Brain microvascular endothelial cell (primary cell): ENCODE results near the gene PAF1.

Experiments used
- DNase-seq: peaks from one replicate; pipeline ENCODE4 v3.0.0-alpha.2; 2020
- H3K27ac ChIP-seq: fragments of 250-450 bp; sonication (Bioruptor Pico); 2 replicates; pipeline ENCODE4 v1.5.1; 2020; ENCODE audit warnings: mild to moderate bottlenecking, moderate library complexity
- H3K27me3 ChIP-seq: fragments of 250-450 bp; sonication (Bioruptor Pico); replicated peaks from 2 replicates; pipeline ENCODE4 v1.5.1; 2020; ENCODE audit warnings: mild to moderate bottlenecking
- H3K36me3 ChIP-seq: fragments of 250-450 bp; sonication (Bioruptor Pico); replicated peaks from 2 replicates; pipeline ENCODE4 v1.5.1; 2020; ENCODE audit warnings: mild to moderate bottlenecking
- H3K4me3 ChIP-seq: 2 replicates; pipeline ENCODE4 v1.5.1; 2011; ENCODE audit warnings: low read depth, mild to moderate bottlenecking, control low read depth, low read length, moderate library complexity
- in situ Hi-C: cut with HindIII; loops from 2 replicates; pipeline ENCODE4 v1.10.0; 2017; ENCODE audit warnings: low sequenced_read_pairs, low pct_ligation_motif_present
- TF ChIP-seq, protein P1 (sequence below): IDR thresholded peaks from 2 replicates; pipeline ENCODE4 v1.5.1; 2011; ENCODE audit warnings: low read depth, mild to moderate bottlenecking, moderate library complexity, low read length, control low read depth, inconsistent platforms; ENCODE audit errors: missing control alignments

PAF1 gene

DNA sequence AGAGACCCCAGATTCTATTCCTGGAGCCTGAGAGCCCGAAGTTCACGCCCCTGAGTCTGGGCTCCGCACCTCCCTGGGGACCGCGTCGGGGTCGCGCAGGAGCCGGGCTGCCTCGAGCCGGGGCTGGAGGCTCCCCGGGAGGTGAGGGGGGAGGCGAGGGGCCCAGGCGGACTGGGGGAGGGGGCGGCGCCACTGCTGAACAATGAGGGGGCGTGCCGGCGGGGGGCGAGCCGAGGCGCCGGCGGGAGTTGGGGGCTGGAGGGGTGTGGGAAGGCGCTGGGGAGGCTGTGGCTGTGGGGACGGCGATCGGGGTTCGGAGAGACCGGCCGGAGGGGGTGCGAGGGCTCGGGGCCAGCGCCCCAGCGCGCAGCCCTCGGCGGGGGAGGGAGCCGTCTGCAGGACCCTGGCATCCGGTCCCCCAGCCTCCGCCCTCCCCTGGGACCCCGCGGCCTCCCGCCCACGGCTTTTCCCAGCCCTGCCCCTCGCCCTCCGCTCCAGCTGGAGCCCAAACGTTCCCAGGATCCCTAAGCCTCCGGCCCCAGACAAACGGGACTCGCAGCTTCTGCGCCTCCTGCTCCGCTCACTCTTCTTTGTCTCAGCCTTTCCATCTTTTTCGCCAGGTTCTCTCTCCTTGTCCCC lies 22.5 kb upstream of the PAF1 start:
- Histone ChIP-seq H3K36me3 (peaks cover 26% of the 10 kb centered on the region), H3K27me3 (no peaks in the 10 kb centered on the region), H3K27ac (peak overlapping the region; percentile 94), H3K4me3 (peak overlapping the region; percentile 91)
- TF ChIP-seq, protein P1, sequence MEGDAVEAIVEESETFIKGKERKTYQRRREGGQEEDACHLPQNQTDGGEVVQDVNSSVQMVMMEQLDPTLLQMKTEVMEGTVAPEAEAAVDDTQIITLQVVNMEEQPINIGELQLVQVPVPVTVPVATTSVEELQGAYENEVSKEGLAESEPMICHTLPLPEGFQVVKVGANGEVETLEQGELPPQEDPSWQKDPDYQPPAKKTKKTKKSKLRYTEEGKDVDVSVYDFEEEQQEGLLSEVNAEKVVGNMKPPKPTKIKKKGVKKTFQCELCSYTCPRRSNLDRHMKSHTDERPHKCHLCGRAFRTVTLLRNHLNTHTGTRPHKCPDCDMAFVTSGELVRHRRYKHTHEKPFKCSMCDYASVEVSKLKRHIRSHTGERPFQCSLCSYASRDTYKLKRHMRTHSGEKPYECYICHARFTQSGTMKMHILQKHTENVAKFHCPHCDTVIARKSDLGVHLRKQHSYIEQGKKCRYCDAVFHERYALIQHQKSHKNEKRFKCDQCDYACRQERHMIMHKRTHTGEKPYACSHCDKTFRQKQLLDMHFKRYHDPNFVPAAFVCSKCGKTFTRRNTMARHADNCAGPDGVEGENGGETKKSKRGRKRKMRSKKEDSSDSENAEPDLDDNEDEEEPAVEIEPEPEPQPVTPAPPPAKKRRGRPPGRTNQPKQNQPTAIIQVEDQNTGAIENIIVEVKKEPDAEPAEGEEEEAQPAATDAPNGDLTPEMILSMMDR = no peak
- in situ Hi-C loops = no loop called here
- no peak for DNase-seq

DNA sequence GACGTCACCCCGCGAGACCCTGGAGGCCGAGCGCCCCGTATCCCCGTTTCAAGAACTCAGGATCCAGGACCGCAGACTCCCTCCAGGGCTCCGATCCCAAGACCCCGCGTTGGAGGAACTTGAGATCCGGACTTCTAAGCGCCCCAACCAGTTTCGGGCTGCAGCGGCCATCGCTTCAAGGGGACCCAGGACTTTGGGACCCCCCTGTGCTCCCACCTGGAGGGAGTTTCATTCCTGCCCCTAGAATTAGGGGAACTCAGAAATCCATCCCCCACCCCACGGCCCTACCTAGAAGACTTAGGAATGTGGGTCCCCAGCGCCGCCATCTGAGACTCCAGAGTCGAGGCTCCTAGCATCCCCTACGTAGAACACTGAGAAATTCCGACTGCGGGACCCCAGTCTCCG lies 22.0 kb upstream of the PAF1 start:
- TF ChIP-seq, protein P1 = no peak
- Histone ChIP-seq H3K36me3 (peaks cover 26% of the 10 kb centered on the region), H3K27ac (peak overlapping the region; percentile 94), H3K27me3 (no peaks in the 10 kb centered on the region), H3K4me3 (peak overlapping the region; percentile 91)
- in situ Hi-C loops = no loop called here
- DNase-seq = no peak

DNA sequence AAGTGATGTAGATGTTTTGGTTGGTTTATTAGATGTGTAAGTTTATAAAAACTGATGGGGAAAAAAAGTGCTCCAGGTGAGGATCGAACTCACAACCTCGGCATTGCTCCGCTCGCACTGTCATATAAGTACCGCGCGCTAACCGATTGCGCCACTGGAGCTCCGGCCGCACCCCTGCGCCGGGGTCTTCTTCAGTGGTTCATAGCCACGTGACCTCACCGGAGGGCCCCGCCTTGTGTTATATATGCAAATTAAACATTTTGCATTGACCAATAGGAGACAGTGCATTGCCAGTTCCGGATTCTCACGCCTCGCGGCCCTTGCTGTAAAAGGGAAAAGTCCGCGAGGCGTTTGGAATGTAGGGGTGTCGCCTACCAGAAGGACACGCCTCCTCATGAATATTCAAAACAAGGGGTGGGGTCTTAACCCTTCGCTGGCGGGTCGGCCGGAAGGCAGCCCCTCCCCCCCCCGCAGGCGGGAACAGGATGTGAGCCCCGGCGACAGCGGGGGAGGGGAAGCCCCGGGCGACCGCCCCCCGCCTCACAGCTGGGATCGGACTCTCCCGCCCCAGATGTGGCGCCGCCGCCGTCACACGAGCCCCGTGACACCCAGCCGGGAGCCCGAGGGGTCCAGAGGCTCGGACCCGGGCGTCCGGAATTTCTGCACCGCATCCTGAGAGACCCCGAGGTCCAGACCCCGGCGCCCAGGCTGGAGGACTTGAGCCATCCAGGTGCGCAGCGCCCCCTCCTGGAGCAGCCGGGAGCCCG lies 21.4 kb upstream of the PAF1 start, which contains the start of gene PLEKHG2:
Gene PLEKHG2, plus strand, starts transcription at position 570 of the 767 bp plus-strand sequence. CDS start 1,418 bp downstream, outside the sequence.
- TF ChIP-seq, protein P1 = peak; percentile 90
- H3K27me3 ChIP-seq = no peaks in the 10 kb centered on the region
- peak within 1 kb of the TSS; percentile 91 for H3K4me3 ChIP-seq
- in situ Hi-C loops = no loop called here
- DNase-seq = peak; percentile 99
- H3K36me3 ChIP-seq = peaks cover 23% of the 10 kb centered on the region
- peak within 1 kb of the TSS; percentile 94 for H3K27ac ChIP-seq

DNA sequence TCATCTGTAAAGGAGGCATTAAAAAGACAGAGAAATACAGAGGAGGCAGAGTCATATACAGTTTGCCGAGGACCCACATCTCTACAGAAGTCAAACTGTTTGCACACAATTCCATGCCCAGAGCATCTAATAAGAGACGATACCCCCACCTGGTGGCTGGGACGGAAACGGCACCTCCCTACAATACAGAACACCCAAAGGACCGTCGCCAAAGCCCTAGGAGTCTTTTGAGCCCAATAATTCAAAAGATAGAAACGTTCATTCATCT lies 20.9 kb upstream of the PAF1 start:
- in situ Hi-C loops = no loop called here
- TF ChIP-seq, protein P1 = peak; percentile 92
- Histone ChIP-seq H3K4me3 (peak overlapping the region; percentile 33), H3K27me3 (no peaks in the 10 kb centered on the region), H3K27ac (peak overlapping the region; percentile 91), H3K36me3 (peaks cover 18% of the 10 kb centered on the region)
- peak; percentile 96 for DNase-seq

DNA sequence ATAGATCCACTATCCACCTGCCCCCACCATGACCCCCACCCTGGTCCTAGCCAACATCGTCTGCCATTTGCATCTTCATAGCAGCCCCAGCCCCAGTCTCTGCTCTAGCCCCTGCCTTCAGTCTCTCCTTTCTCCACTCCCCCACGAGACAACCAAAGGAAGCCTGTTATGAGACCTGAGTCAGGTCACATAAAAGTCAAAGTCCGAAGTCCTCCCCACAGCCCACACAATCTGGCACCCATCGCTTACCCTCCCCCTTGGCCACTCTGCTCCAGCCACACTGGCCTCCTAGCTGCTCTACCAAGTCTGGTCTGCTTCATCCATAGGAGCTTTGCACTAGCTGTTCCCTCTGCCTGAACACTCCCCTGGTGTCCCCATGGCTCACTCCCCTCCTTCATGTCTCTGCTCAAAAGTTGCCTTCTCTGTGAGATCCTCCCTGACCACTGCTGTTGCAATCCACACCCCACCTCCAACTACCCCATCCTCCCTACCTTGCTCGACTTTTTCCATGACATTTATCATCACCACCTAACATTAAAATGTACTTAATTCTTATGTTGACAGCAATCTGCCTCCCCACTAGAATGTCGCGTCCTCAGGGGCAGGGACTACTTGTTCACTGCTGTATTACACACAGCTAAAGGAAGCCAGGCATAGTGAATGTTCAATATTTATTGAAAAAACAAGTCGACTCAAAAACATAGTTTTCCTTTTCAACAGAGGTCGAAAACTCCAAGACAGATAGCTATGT lies 20.4 kb upstream of the PAF1 start:
- peak overlapping the region; percentile 33 for H3K4me3 ChIP-seq
- peak; percentile 66 for DNase-seq

More for the DNA sequence above, 20.4 kb upstream of the PAF1 start:
- H3K36me3 ChIP-seq = peaks cover 16% of the 10 kb centered on the region
- TF ChIP-seq, protein P1 = no peak
- H3K27ac ChIP-seq = peak overlapping the region; percentile 91
- H3K27me3 ChIP-seq = no peaks in the 10 kb centered on the region
- in situ Hi-C loops = no loop called here
